Measurements from ENCODE around the gene NEK4.

Gene NEK4

GRCh38 chr3:52770496-52771333 lies at the start of gene NEK4:
Gene NEK4 (minus strand): TSS chr3:52770940. CDS start chr3:52770746, 194 bp downstream.
- peak; percentile 88 for DNase-seq

- no peak for DNase-seq
Observed at GRCh38 chr3:52819936-52820335, 49.2 kb upstream of the NEK4 start.

- no peak for DNase-seq
Observed at GRCh38 chr3:52817860-52818259, 47.1 kb upstream of the NEK4 start.

- no peak for DNase-seq
Observed at GRCh38 chr3:52817221-52817620, 46.5 kb upstream of the NEK4 start.

GRCh38 chr3:52816654-52817053 lies 45.9 kb upstream of the NEK4 start:
- DNase-seq: no peak

GRCh38 chr3:52816199-52816598 lies 45.5 kb upstream of the NEK4 start:
- no peak for DNase-seq

GRCh38 chr3:52813810-52814209 lies 43.1 kb upstream of the NEK4 start:
- DNase-seq: no peak

- no peak for DNase-seq
Observed at GRCh38 chr3:52811452-52812011, 40.8 kb upstream of the NEK4 start.

- DNase-seq: no peak
Observed at GRCh38 chr3:52810923-52811322, 40.2 kb upstream of the NEK4 start.

- no peak for DNase-seq
Observed at GRCh38 chr3:52809662-52810377, 39.1 kb upstream of the NEK4 start.

GRCh38 chr3:52809149-52809548 lies 38.4 kb upstream of the NEK4 start:
- no peak for DNase-seq

- no peak for DNase-seq
Observed at GRCh38 chr3:52805270-52806039, 34.7 kb upstream of the NEK4 start.

- no peak for DNase-seq
Observed at GRCh38 chr3:52801839-52802238, 31.1 kb upstream of the NEK4 start.

- DNase-seq: no peak
Observed at GRCh38 chr3:52800079-52800478, 29.3 kb upstream of the NEK4 start.

GRCh38 chr3:52798978-52799476 lies 28.3 kb upstream of the NEK4 start:
- DNase-seq: no peak

GRCh38 chr3:52798376-52798977 lies 27.7 kb upstream of the NEK4 start:
- no peak for DNase-seq

GRCh38 chr3:52796411-52796810 lies 25.7 kb upstream of the NEK4 start:
- DNase-seq: no peak

GRCh38 chr3:52795298-52795900 lies 24.7 kb upstream of the NEK4 start:
- no peak for DNase-seq

- no peak for DNase-seq
Observed at GRCh38 chr3:52794612-52795099, 23.9 kb upstream of the NEK4 start, which contains the start of gene ITIH3. Gene ITIH3 (plus strand): TSS chr3:52794796. CDS start chr3:52794804, 8 bp downstream.

GRCh38 chr3:52793702-52794611 lies 23.2 kb upstream of the NEK4 start:
- DNase-seq: no peak
